Measurements from ENCODE around the gene MPDZ.

GRCh38 chr9:13128266-13128860 is 151.1 kb downstream of the MPDZ start:
- TF ChIP-seq, protein P1, sequence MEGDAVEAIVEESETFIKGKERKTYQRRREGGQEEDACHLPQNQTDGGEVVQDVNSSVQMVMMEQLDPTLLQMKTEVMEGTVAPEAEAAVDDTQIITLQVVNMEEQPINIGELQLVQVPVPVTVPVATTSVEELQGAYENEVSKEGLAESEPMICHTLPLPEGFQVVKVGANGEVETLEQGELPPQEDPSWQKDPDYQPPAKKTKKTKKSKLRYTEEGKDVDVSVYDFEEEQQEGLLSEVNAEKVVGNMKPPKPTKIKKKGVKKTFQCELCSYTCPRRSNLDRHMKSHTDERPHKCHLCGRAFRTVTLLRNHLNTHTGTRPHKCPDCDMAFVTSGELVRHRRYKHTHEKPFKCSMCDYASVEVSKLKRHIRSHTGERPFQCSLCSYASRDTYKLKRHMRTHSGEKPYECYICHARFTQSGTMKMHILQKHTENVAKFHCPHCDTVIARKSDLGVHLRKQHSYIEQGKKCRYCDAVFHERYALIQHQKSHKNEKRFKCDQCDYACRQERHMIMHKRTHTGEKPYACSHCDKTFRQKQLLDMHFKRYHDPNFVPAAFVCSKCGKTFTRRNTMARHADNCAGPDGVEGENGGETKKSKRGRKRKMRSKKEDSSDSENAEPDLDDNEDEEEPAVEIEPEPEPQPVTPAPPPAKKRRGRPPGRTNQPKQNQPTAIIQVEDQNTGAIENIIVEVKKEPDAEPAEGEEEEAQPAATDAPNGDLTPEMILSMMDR (IDR thresholded peaks at IDR 0.05), result no peak
- no peak for TF ChIP-seq POLR2A (IDR thresholded peaks at IDR 0.05)
